Measurements from ENCODE around the gene SDR42E2. TPM values are rescaled to one million over a fixed set of nuclear protein-coding genes. Genes with fewer than 3 reads are reported as not detected.
"Not testable (repeated sequence)": the region's sequence is repeated elsewhere in the genome, so short reads cannot be mapped to it uniquely, and the experiment has no call there.

Gene SDR42E2
- total RNA-seq, 1 donor from 2014 or later = not detected

DNA sequence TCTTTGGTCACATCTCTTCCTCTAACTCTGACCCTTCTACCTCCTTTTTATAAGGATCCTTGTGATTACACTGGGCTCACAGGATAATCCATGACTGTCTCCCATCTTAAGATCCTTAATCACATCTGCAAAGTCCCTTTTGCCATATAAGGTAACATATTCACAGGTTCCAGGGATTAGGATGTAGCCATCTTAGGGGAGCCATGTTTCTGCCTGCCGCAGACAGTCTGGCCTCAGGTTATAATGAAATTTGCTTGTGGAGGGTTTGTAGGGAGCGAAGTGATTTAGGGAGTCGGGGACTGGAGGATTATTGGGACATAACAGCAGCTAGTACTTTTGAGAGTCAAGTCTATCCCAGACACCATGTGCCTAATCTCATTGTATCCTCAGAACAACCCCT is 51.5 kb downstream of the SDR42E2 start:
- no peak for DNase-seq
- H3K9me3 Mint-ChIP-seq (ENCODE audit: unreplicated experiment) = no peaks in the 10 kb centered on the region
- no peak overlapping the region for H3K27ac Mint-ChIP-seq (ENCODE audit: unreplicated experiment)
- peaks cover 4% of the 10 kb centered on the region for H3K4me1 Mint-ChIP-seq (ENCODE audit: low read depth, unreplicated experiment)
- no peaks in the 10 kb centered on the region for H3K27me3 Mint-ChIP-seq (ENCODE audit: unreplicated experiment)
- H3K36me3 Mint-ChIP-seq (ENCODE audit: unreplicated experiment) = peaks cover 5% of the 10 kb centered on the region
- no peak for TF ChIP-seq CTCF (IDR thresholded peaks at IDR 0.05; ENCODE audit: partially characterized antibody, unreplicated experiment)
- peak overlapping the region; percentile 25 for H3K4me3 Mint-ChIP-seq (ENCODE audit: unreplicated experiment)

DNA sequence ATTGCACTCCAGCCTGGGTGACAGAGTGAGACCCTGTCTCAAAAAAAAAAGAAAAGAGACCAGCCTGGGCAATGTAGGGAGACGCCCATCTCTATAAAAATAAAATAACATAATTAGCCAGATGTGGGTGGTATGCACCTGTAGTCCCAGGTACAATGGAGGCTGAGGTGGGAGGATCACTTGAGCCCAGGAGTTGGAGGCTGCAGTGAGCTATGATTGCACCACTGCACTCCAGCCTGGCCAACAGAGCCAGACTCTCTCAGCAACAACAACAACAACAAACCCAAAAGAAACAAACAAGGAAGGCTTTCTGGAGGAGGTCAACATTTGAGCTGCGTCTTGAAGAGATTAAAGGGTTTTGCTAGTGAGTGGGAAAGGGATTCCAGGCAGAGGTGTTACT is 52.1 kb downstream of the SDR42E2 start:
- H3K27ac Mint-ChIP-seq (ENCODE audit: unreplicated experiment) = no peak overlapping the region
- no peaks in the 10 kb centered on the region for H3K9me3 Mint-ChIP-seq (ENCODE audit: unreplicated experiment)
- no peak for TF ChIP-seq CTCF (IDR thresholded peaks at IDR 0.05; ENCODE audit: partially characterized antibody, unreplicated experiment)
- no peaks in the 10 kb centered on the region for H3K27me3 Mint-ChIP-seq (ENCODE audit: unreplicated experiment)
- peaks cover 5% of the 10 kb centered on the region for H3K36me3 Mint-ChIP-seq (ENCODE audit: unreplicated experiment)
- DNase-seq = no peak
- peaks cover 4% of the 10 kb centered on the region for H3K4me1 Mint-ChIP-seq (ENCODE audit: low read depth, unreplicated experiment)
- no peak overlapping the region for H3K4me3 Mint-ChIP-seq (ENCODE audit: unreplicated experiment)

DNA sequence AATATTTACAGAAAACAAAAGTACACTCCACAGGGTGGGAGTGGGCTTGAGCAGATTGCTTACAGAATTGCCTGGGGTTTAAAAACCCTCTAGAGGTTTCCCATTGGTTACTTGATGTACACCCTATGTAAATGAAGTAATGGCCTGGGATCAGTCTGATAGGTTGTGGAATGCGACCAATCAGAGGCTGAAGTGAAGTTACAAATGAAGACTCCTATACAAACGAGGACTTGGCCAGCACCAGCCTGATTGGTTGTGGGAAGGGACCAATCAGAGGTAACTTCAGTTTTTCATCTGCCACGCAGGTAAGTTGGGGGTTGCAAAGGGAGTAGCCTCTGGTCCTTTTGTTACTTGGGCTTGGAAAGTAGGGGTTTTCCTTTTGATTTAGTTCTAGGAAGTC is 52.6 kb downstream of the SDR42E2 start:
- no peak for TF ChIP-seq CTCF (IDR thresholded peaks at IDR 0.05; ENCODE audit: partially characterized antibody, unreplicated experiment)
- no peak overlapping the region for H3K4me3 Mint-ChIP-seq (ENCODE audit: unreplicated experiment)
- no peak overlapping the region for H3K27ac Mint-ChIP-seq (ENCODE audit: unreplicated experiment)
- DNase-seq = no peak
- peaks cover 4% of the 10 kb centered on the region for H3K4me1 Mint-ChIP-seq (ENCODE audit: low read depth, unreplicated experiment)
- no peaks in the 10 kb centered on the region for H3K9me3 Mint-ChIP-seq (ENCODE audit: unreplicated experiment)
- H3K27me3 Mint-ChIP-seq (ENCODE audit: unreplicated experiment) = no peaks in the 10 kb centered on the region
- H3K36me3 Mint-ChIP-seq (ENCODE audit: unreplicated experiment) = peaks cover 5% of the 10 kb centered on the region

DNA sequence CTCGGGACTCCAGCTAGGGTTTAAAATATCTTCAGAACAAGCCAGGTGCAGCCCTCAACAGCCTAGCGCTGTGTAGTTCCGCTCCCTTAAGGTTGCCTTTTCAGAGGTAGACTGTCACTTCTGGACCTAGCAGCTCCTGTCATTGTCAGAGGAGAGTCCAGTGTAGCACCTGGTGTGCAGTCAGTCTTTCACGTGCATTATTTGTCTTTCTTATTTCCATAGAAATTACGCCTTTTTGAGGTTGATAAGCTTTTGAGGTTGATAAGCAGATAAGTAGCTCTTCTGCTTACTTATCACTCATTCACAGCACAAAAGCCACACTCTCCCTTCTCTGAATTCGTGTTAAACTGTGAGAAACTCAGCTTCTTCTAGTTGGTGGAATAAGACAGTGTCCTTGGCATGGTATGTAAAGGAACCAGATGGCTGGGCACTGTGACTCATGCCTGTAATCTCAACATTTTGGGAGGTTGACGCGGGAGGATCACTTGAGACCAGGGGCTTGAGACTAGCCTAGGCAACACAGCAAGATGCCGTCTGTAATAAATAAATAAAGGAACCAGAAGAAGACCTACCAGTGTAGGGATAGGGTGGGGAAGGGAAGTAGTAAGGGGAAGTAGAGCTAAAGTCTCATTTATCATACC is 54.0 kb downstream of the SDR42E2 start:
- Mint-ChIP-seq H3K27me3 (ENCODE audit: unreplicated experiment) (no peaks in the 10 kb centered on the region), H3K4me1 (ENCODE audit: low read depth, unreplicated experiment) (peaks cover 4% of the 10 kb centered on the region), H3K9me3 (ENCODE audit: unreplicated experiment) (no peaks in the 10 kb centered on the region), H3K36me3 (ENCODE audit: unreplicated experiment) (no peaks in the 10 kb centered on the region), H3K27ac (ENCODE audit: unreplicated experiment) (no peak overlapping the region), H3K4me3 (ENCODE audit: unreplicated experiment) (no peak overlapping the region)
- DNase-seq = no peak
- TF ChIP-seq CTCF (IDR thresholded peaks at IDR 0.05; ENCODE audit: partially characterized antibody, unreplicated experiment) = no peak

DNA sequence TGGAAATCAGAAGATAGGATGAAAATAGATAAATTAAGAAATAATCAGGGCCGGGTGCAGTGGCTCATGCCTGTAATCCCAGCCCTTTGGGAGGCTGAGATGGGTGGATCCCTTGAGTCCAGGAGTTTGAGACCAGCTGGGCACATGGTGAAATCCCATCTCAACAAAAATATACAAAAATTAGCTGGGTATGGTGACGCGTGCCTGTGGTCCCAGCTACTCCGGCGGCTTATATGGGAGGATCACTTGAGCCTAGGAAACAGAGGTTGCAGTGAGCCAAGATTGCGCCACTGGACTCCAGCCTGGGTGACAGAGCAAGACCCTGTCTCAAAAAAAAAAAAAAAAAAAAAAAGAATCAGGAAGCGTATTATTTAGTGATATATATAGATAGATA is 54.5 kb downstream of the SDR42E2 start:
- H3K9me3 Mint-ChIP-seq (ENCODE audit: unreplicated experiment); H3K4me3 Mint-ChIP-seq (ENCODE audit: unreplicated experiment); H3K27me3 Mint-ChIP-seq (ENCODE audit: unreplicated experiment); H3K36me3 Mint-ChIP-seq (ENCODE audit: unreplicated experiment); H3K27ac Mint-ChIP-seq (ENCODE audit: unreplicated experiment); H3K4me1 Mint-ChIP-seq (ENCODE audit: low read depth, unreplicated experiment); DNase-seq: not testable (repeated sequence)
